ENCODE data around the gene SIGLEC5. TPM values are rescaled to one million over a fixed set of nuclear protein-coding genes. Genes with fewer than 3 reads are reported as not detected.
A peak's percentile ranks its signal among the peaks of the same experiment; 100 is the strongest.

The SIGLEC5 gene
- total and polyA plus RNA-seq, 4 donors, result 0.42 to 0.70 TPM; not detected in 2

DNA sequence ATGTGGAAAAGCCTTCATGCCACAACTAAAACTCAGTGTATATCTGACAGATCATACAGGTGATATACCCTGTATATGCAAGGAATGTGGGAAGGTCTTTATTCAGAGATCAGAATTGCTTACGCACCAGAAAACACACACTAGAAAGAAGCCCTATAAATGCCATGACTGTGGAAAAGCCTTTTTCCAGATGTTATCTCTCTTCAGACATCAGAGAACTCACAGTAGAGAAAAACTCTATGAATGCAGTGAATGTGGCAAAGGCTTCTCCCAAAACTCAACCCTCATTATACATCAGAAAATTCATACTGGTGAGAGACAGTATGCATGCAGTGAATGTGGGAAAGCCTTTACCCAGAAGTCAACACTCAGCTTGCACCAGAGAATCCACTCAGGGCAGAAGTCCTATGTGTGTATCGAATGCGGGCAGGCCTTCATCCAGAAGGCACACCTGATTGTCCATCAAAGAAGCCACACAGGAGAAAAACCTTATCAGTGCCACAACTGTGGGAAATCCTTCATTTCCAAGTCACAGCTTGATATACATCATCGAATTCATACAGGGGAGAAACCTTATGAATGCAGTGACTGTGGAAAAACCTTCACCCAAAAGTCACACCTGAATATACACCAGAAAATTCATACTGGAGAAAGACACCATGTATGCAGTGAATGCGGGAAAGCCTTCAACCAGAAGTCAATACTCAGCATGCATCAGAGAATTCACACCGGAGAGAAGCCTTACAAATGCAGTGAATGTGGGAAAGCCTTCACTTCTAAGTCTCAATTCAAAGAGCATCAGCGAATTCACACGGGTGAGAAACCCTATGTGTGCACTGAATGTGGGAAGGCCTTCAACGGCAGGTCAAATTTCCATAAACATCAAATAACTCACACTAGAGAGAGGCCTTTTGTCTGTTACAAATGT is 42.7 kb downstream of the SIGLEC5 start:
- WGBS, result 98% methylated on average over 9 of the region's 9 CpGs
- Histone ChIP-seq H3K9me3 (ENCODE audit: control insufficient read depth in 4 of 4, low read length in 3 of 4) (peaks cover 16 to 50% (median 38%) of the 10 kb centered on the region in 4 donors), H3K36me3 (ENCODE audit: control insufficient read depth in 4 of 4, insufficient read depth in 3 of 4, low read depth in 1 of 4, low read length in 3 of 4) (peaks cover 10 to 50% (median 45%) of the 10 kb centered on the region in 4 donors)

DNA sequence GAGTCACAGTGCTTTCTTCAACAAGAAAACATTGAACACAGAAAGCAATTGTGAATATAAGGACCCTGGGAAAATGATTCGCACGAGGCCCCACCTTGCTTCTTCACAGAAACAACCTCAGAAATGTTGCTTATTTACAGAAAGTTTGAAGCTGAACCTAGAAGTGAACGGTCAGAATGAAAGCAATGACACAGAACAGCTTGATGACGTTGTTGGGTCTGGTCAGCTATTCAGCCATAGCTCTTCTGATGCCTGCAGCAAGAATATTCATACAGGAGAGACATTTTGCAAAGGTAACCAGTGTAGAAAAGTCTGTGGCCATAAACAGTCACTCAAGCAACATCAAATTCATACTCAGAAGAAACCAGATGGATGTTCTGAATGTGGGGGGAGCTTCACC is 43.4 kb downstream of the SIGLEC5 start:
- H3K27me3 ChIP-seq (ENCODE audit: control insufficient read depth in 4 of 4, insufficient read depth in 4 of 4, low read length in 3 of 4), result no peaks in the 10 kb centered on the region
- no peak overlapping the region for H3K27ac ChIP-seq (ENCODE audit: low read depth in 1 of 2, low read length in 2 of 2)
- no peak for DNase-seq (ENCODE audit: low spot score)
- H3K36me3 ChIP-seq (ENCODE audit: control insufficient read depth in 4 of 4, insufficient read depth in 3 of 4, low read depth in 1 of 4, low read length in 3 of 4), result peaks cover 10 to 56% (median 49%) of the 10 kb centered on the region in 4 donors
- peaks cover 16 to 50% (median 39%) of the 10 kb centered on the region in 4 donors for H3K9me3 ChIP-seq (ENCODE audit: control insufficient read depth in 4 of 4, low read length in 3 of 4)
- TF ChIP-seq RXRA (IDR thresholded peaks at IDR 0.05) (no peak), GABPA (IDR thresholded peaks at IDR 0.05 in 1 of 2, conservative IDR thresholded peaks at IDR 0.05 in 1 of 2) (no peak)
- TF ChIP-seq, protein P1, sequence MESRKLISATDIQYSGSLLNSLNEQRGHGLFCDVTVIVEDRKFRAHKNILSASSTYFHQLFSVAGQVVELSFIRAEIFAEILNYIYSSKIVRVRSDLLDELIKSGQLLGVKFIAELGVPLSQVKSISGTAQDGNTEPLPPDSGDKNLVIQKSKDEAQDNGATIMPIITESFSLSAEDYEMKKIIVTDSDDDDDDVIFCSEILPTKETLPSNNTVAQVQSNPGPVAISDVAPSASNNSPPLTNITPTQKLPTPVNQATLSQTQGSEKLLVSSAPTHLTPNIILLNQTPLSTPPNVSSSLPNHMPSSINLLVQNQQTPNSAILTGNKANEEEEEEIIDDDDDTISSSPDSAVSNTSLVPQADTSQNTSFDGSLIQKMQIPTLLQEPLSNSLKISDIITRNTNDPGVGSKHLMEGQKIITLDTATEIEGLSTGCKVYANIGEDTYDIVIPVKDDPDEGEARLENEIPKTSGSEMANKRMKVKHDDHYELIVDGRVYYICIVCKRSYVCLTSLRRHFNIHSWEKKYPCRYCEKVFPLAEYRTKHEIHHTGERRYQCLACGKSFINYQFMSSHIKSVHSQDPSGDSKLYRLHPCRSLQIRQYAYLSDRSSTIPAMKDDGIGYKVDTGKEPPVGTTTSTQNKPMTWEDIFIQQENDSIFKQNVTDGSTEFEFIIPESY (IDR thresholded peaks at IDR 0.05), result no peak
- TF ChIP-seq, protein P2, sequence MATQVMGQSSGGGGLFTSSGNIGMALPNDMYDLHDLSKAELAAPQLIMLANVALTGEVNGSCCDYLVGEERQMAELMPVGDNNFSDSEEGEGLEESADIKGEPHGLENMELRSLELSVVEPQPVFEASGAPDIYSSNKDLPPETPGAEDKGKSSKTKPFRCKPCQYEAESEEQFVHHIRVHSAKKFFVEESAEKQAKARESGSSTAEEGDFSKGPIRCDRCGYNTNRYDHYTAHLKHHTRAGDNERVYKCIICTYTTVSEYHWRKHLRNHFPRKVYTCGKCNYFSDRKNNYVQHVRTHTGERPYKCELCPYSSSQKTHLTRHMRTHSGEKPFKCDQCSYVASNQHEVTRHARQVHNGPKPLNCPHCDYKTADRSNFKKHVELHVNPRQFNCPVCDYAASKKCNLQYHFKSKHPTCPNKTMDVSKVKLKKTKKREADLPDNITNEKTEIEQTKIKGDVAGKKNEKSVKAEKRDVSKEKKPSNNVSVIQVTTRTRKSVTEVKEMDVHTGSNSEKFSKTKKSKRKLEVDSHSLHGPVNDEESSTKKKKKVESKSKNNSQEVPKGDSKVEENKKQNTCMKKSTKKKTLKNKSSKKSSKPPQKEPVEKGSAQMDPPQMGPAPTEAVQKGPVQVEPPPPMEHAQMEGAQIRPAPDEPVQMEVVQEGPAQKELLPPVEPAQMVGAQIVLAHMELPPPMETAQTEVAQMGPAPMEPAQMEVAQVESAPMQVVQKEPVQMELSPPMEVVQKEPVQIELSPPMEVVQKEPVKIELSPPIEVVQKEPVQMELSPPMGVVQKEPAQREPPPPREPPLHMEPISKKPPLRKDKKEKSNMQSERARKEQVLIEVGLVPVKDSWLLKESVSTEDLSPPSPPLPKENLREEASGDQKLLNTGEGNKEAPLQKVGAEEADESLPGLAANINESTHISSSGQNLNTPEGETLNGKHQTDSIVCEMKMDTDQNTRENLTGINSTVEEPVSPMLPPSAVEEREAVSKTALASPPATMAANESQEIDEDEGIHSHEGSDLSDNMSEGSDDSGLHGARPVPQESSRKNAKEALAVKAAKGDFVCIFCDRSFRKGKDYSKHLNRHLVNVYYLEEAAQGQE (IDR thresholded peaks at IDR 0.05), result no peak
- H3K4me3 ChIP-seq (ENCODE audit: low read depth in 1 of 3, low read length in 3 of 3), result peak overlapping the region in 2 of 3 donors; percentile 45 to 77
- H3K4me1 ChIP-seq (ENCODE audit: control insufficient read depth in 4 of 4, insufficient read depth in 4 of 4, low read length in 3 of 4), result no peaks in the 10 kb centered on the region
- 96% methylated on average over 4 of the region's 4 CpGs for WGBS
- H3K9ac ChIP-seq (ENCODE audit: low read depth in 1 of 2, low read length in 2 of 2), result no peak overlapping the region

More for the DNA sequence above, 42.7 kb downstream of the SIGLEC5 start:
- H3K4me1 ChIP-seq (ENCODE audit: control insufficient read depth in 4 of 4, insufficient read depth in 4 of 4, low read length in 3 of 4), result no peaks in the 10 kb centered on the region
- no peaks in the 10 kb centered on the region for H3K27me3 ChIP-seq (ENCODE audit: control insufficient read depth in 4 of 4, insufficient read depth in 4 of 4, low read length in 3 of 4)
- no peak overlapping the region for H3K27ac ChIP-seq (ENCODE audit: low read depth in 1 of 2, low read length in 2 of 2)
- no peak for TF ChIP-seq RAD21 (IDR thresholded peaks at IDR 0.05)
- TF ChIP-seq, protein P3, sequence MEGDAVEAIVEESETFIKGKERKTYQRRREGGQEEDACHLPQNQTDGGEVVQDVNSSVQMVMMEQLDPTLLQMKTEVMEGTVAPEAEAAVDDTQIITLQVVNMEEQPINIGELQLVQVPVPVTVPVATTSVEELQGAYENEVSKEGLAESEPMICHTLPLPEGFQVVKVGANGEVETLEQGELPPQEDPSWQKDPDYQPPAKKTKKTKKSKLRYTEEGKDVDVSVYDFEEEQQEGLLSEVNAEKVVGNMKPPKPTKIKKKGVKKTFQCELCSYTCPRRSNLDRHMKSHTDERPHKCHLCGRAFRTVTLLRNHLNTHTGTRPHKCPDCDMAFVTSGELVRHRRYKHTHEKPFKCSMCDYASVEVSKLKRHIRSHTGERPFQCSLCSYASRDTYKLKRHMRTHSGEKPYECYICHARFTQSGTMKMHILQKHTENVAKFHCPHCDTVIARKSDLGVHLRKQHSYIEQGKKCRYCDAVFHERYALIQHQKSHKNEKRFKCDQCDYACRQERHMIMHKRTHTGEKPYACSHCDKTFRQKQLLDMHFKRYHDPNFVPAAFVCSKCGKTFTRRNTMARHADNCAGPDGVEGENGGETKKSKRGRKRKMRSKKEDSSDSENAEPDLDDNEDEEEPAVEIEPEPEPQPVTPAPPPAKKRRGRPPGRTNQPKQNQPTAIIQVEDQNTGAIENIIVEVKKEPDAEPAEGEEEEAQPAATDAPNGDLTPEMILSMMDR (IDR thresholded peaks at IDR 0.05; ENCODE audit: low read depth, low read length, missing input control), result no peak
- TF ChIP-seq JUND (IDR thresholded peaks at IDR 0.05), result no peak
- TF ChIP-seq FOXA1 (IDR thresholded peaks at IDR 0.05), result no peak
- no peak for TF ChIP-seq YY1 (IDR thresholded peaks at IDR 0.05)
- TF ChIP-seq HNF4A (conservative IDR thresholded peaks at IDR 0.05), result no peak
- no peak for TF ChIP-seq GABPA (IDR thresholded peaks at IDR 0.05 in 1 of 2, conservative IDR thresholded peaks at IDR 0.05 in 1 of 2)
- TF ChIP-seq FOXA2 (IDR thresholded peaks at IDR 0.05), result no peak
- peak overlapping the region in 2 of 3 donors; percentile 45 to 77 for H3K4me3 ChIP-seq (ENCODE audit: low read depth in 1 of 3, low read length in 3 of 3)
- H3K9ac ChIP-seq (ENCODE audit: low read depth in 1 of 2, low read length in 2 of 2), result no peak overlapping the region
- DNase-seq (ENCODE audit: low spot score), result no peak
